GM12878 (cell line): ENCODE measurements around the gene NUCB1. TPM values are rescaled to one million over a fixed set of nuclear protein-coding genes. Genes with fewer than 3 reads are reported as not detected.

ENCODE experiments used
- ATAC-seq: fragments of 200-7000 bp; cut with Tn5 transposase; 3 replicates; pipeline ENCODE4 v1.9.1; 2020; ENCODE audit warnings: mild to moderate bottlenecking, moderate library complexity
- BruUV-seq: library from RNA; stranded (reverse); fragments of 400-500 nt; replicated peaks from 2 replicates; lab custom pipeline; 2021; lab: Mats Ljungman, UMichigan
- CTCF ChIA-PET: fragments of 300-600 bp; sonication (Branson Sonifier 250); formaldehyde crosslinking; extraction: SDS; loops from one replicate; lab custom pipeline; 2021; ENCODE audit warnings: inconsistent platforms; lab: Yijun Ruan, JAX
- POLR2A ChIA-PET: fragments of 350-600 bp; formaldehyde crosslinking; extraction: SDS; loops from one replicate; lab custom pipeline; 2021; ENCODE audit warnings: inconsistent platforms; lab: Charles Lee
- RAD21 ChIA-PET: fragments of 300-600 bp; sonication (Branson Sonifier 250); formaldehyde crosslinking; loops from one replicate; lab custom pipeline; 2023; ENCODE audit warnings: antibody characterized with exemption; ENCODE audit not compliant: unreplicated experiment; lab: Charles Lee
- SMC1A ChIA-PET: fragments of 300-600 bp; sonication (Branson Sonifier 250); formaldehyde crosslinking; loops from one replicate; lab custom pipeline; 2023; ENCODE audit not compliant: unreplicated experiment, uncharacterized antibody; lab: Charles Lee
- DNase-seq: peaks from one replicate; pipeline ENCODE4 v3.0.0-alpha.2; 2011; ENCODE audit warnings: low read depth, low spot score
- FAIRE-seq: peaks from 3 replicates; lab custom pipeline; 2011; peaks lifted over from hg19 to GRCh38; lab: Jason Lieb, UNC
- H2AFZ ChIP-seq: 2 replicates; pipeline ENCODE4 v1.6.0; 2011; ENCODE audit warnings: low read depth, low read length, control low read depth; ENCODE audit not compliant: control insufficient read depth
- H3K27ac ChIP-seq: 2 replicates; pipeline ENCODE4 v1.5.1; 2011; ENCODE audit warnings: control low read depth; ENCODE audit not compliant: control insufficient read depth, insufficient read depth
- H3K27me3 ChIP-seq, 2 experiments: replicated peaks in 1 of 2; 2 replicates each; pipeline versions ENCODE4 v1.6.0 to v1.6.1; 2011; ENCODE audit warnings: low read length in 1 of 2; ENCODE audit not compliant: control insufficient read depth in 2 of 2, insufficient read depth in 2 of 2
- H3K36me3 ChIP-seq, 2 experiments: 2 replicates each; pipeline ENCODE4 v1.5.1; 2011; ENCODE audit warnings: low read length in 1 of 2; ENCODE audit not compliant: control insufficient read depth in 2 of 2, insufficient read depth in 2 of 2
- H3K4me1 ChIP-seq: 2 replicates; pipeline ENCODE4 v1.6.1; 2011; ENCODE audit warnings: mild to moderate bottlenecking, low read length, moderate library complexity, mixed read lengths; ENCODE audit not compliant: control insufficient read depth, insufficient read depth
- H3K4me2 ChIP-seq: 2 replicates; pipeline ENCODE4 v1.6.0; 2011; ENCODE audit warnings: control low read depth; ENCODE audit not compliant: control insufficient read depth, insufficient read depth
- H3K4me3 ChIP-seq: fragments of 200-600 bp; sonication (generic); 2 replicates; pipeline ENCODE4 v1.5.1; 2016
- H3K79me2 ChIP-seq: 2 replicates; pipeline ENCODE4 v1.6.0; 2011; ENCODE audit warnings: low read length; ENCODE audit not compliant: control insufficient read depth, insufficient read depth
- H3K9ac ChIP-seq: 2 replicates; pipeline ENCODE4 v1.8.0; 2011; ENCODE audit warnings: low read length, control low read depth, mixed read lengths; ENCODE audit not compliant: control insufficient read depth, insufficient read depth
- H3K9me3 ChIP-seq: replicated peaks from 3 replicates; pipeline ENCODE4 v1.5.1; 2011; ENCODE audit warnings: mild to moderate bottlenecking, low read length; ENCODE audit not compliant: control insufficient read depth, insufficient read depth
- H4K20me1 ChIP-seq: 2 replicates; pipeline ENCODE4 v1.6.0; 2011; ENCODE audit not compliant: control insufficient read depth, insufficient read depth
- BRCA1 ChIP-seq: IDR thresholded peaks from 2 replicates; pipeline ENCODE4 v1.6.1; 2011; ENCODE audit warnings: low read depth, low read length, improper control_type of control experiment
- CBFB ChIP-seq: IDR thresholded peaks from 2 replicates; pipeline ENCODE4 v1.6.1; 2016; ENCODE audit warnings: antibody characterized with exemption, low read depth
- HCFC1 ChIP-seq: fragments of 150-350 bp; IDR thresholded peaks from 2 replicates; pipeline ENCODE4 v1.6.1; 2014; ENCODE audit warnings: low read length
- HDAC2 ChIP-seq: fragments of 200-600 bp; sonication (generic); IDR thresholded peaks from 2 replicates; pipeline ENCODE4 v1.6.1; 2017
- KDM1A ChIP-seq: fragments of 200-600 bp; sonication (generic); IDR thresholded peaks from 2 replicates; pipeline ENCODE4 v1.6.1; 2016; ENCODE audit warnings: borderline replicate concordance
- NFYB ChIP-seq: IDR thresholded peaks from 2 replicates; pipeline ENCODE4 v1.6.1; 2011; ENCODE audit warnings: low read depth, mild to moderate bottlenecking, low read length, improper control_type of control experiment, moderate library complexity; ENCODE audit not compliant: insufficient read depth
- RBBP5 ChIP-seq: fragments of 200-600 bp; sonication (generic); conservative IDR thresholded peaks from 2 replicates; pipeline ENCODE4 v1.6.1; 2016
- RELB ChIP-seq: fragments of 450-650 bp; IDR thresholded peaks from 2 replicates; pipeline ENCODE4 v1.6.1; 2017; ENCODE audit warnings: low read depth, mild to moderate bottlenecking, moderate library complexity
- RFX5 ChIP-seq: IDR thresholded peaks from 2 replicates; pipeline ENCODE4 v1.6.1; 2011; ENCODE audit warnings: low read depth, low read length, improper control_type of control experiment
- TARDBP ChIP-seq: IDR thresholded peaks from 2 replicates; pipeline ENCODE4 v1.6.1; 2016; ENCODE audit warnings: borderline replicate concordance
- WRNIP1 ChIP-seq: IDR thresholded peaks from 2 replicates; pipeline ENCODE4 v1.6.1; 2011; ENCODE audit warnings: low read depth, low read length, improper control_type of control experiment, borderline replicate concordance
- ZNF207 ChIP-seq: fragments of 450-650 bp; IDR thresholded peaks from 2 replicates; pipeline ENCODE4 v1.6.1; 2014; ENCODE audit warnings: antibody characterized with exemption, mild to moderate bottlenecking, borderline replicate concordance
- ZNF622 ChIP-seq: fragments of 450-650 bp; IDR thresholded peaks from 2 replicates; pipeline ENCODE4 v1.6.1; 2017; ENCODE audit warnings: mild to moderate bottlenecking, inconsistent platforms
- WGBS: methylation state at CpG from one replicate; pipeline ENCODE4 v1.1.6; 2016; ENCODE audit warnings: low lambda C conversion rate; ENCODE audit not compliant: insufficient replicate concordance, insufficient coverage; ENCODE audit errors: missing lambda C conversion rate; 5-methylcytosine and 5-hydroxymethylcytosine counted together
- in situ Hi-C: fragments of 300-500 bp; cut with MboI; formaldehyde crosslinking; loops from 9 replicates; pipeline ENCODE4 v1.14.3; 2018; ENCODE audit warnings: mixed read lengths
- intact Hi-C: fragments of 100-400 bp; cut with micrococcal nuclease; formaldehyde crosslinking; loops from one replicate; pipeline ENCODE4 v1.14.2; 2022; ENCODE audit not compliant: unreplicated experiment
- polyA plus RNA-seq, 11 experiments: library from polyadenylated mRNA; depleted of rRNA in 4 of 11; unstranded in 6 of 11; stranded (reverse) in 5 of 11; fragments of >200 nt; fragmentation: Nextera tagmentation in 4 of 11; fragmentation: Illumina TruSeq in 1 of 11; extraction: Ambion mirVana in 4 of 11; extraction: Trizol in 1 of 11; gene quantifications; 1 replicate in 1 of 11; 2 replicates in 10 of 11; pipeline versions ENCODE4 v1.2.1 to v1.2.3, GENCODE V29; 2011 to 2016; ENCODE audit warnings: inconsistent platforms in 2 of 11, missing spikeins in 2 of 11, low read depth in 1 of 11
- total RNA-seq, 4 experiments: library from RNA; depleted of rRNA in 3 of 4; stranded (reverse); fragments of >200 nt in 3 of 4; fragmentation: Illumina TruSeq in 1 of 4; extraction: Trizol in 1 of 4; gene quantifications; 2 replicates each; pipeline versions ENCODE4 v1.2.1 to v1.2.3, GENCODE V29; 2013 to 2021

Gene NUCB1
- total and polyA plus RNA-seq, 10 of the 15 experiments (the other 5 are each of a cell fraction or from before 2014, with no cell fraction given) = 1.8 to 112 (median 44.5) TPM

GRCh38 chr19:48905664-48906063 is 5.6 kb downstream of the NUCB1 start:
- ATAC-seq = no peak
- H4K20me1 ChIP-seq = no peaks in the 10 kb centered on the region
- RAD21 ChIA-PET = no interaction called here
- no peak overlapping the region for H3K9ac ChIP-seq
- CTCF ChIA-PET = no interaction called here
- intact Hi-C loops (no loop called here), in situ Hi-C loops (no loop called here)
- no peaks in the 10 kb centered on the region for H3K27me3 ChIP-seq
- no peaks in the 10 kb centered on the region; the same call in 1 of the 3 replicates for H3K9me3 ChIP-seq
- POLR2A ChIA-PET = no interaction called here
- H3K36me3 ChIP-seq = peaks cover 2 to 9% of the 10 kb centered on the region in 2 experiments
- peaks cover 6% of the 10 kb centered on the region for H3K4me1 ChIP-seq
- no peak overlapping the region for H3K27ac ChIP-seq
- no peak overlapping the region for H3K4me3 ChIP-seq
- 96% methylated on average over 7 of the region's 14 CpGs for whole genome bisulfite sequencing
- FAIRE-seq = no peak
- H3K4me2 ChIP-seq = no peak overlapping the region
- no peak overlapping the region for H2AFZ ChIP-seq
- H3K79me2 ChIP-seq = peaks cover 8% of the 10 kb centered on the region
- TF ChIP-seq HDAC2 = no peak
- BruUV-seq = no TSS peak
- SMC1A ChIA-PET = no interaction called here
- DNase-seq = no peak

- WGBS = 92% methylated on average over 10 of the region's 10 CpGs
- no peak overlapping the region for H3K4me3 ChIP-seq
These were observed 6.2 kb downstream of the NUCB1 start for GRCh38 chr19:48906324-48906723.

More at GRCh38 chr19:48906324-48906723, 6.2 kb downstream of the NUCB1 start:
- POLR2A ChIA-PET = interaction anchor here (0.7 kb wide), 1 partner anchor 485 kb away, joined by 4 read pairs; no protein-coding TSS in a partner anchor
- H3K27ac ChIP-seq = no peak overlapping the region
- H3K27me3 ChIP-seq = no peaks in the 10 kb centered on the region
- H3K79me2 ChIP-seq = peaks cover 2% of the 10 kb centered on the region; the same call in 1 of the 2 replicates
- CTCF ChIA-PET = no interaction called here
- H4K20me1 ChIP-seq = no peaks in the 10 kb centered on the region
- no peak overlapping the region for H3K9ac ChIP-seq
- FAIRE-seq (no peak), ATAC-seq (no peak), DNase-seq (no peak)
- no TSS peak for BruUV-seq
- no peak overlapping the region for H3K4me2 ChIP-seq
- H3K36me3 ChIP-seq = peaks cover 3 to 13% of the 10 kb centered on the region in 2 experiments
- H3K9me3 ChIP-seq = no peaks in the 10 kb centered on the region; the same call in 1 of the 3 replicates
- in situ Hi-C loops = no loop called here
- no peak overlapping the region for H2AFZ ChIP-seq
- TF ChIP-seq BRCA1 (no peak), KDM1A (no peak), ZNF622 (no peak), CBFB (no peak), RFX5 (no peak), RBBP5 (no peak), WRNIP1 (no peak), NFYB (no peak), ZNF207 (no peak), TARDBP (no peak), RELB (no peak), HCFC1 (no peak)
- TF ChIP-seq, all 136 proteins: peak for 0
- H3K4me1 ChIP-seq = peaks cover 6% of the 10 kb centered on the region
- SMC1A ChIA-PET = no interaction called here
- intact Hi-C loops = no loop called here
- RAD21 ChIA-PET = no interaction called here
